ENCODE measurements around the gene TMEM203. TPM values are rescaled to one million over a fixed set of nuclear protein-coding genes. Genes with fewer than 3 reads are reported as not detected.

The TMEM203 gene
- total and polyA plus RNA-seq, 4 donors, result 19.9 to 27.5 (median 21.5) TPM

DNA sequence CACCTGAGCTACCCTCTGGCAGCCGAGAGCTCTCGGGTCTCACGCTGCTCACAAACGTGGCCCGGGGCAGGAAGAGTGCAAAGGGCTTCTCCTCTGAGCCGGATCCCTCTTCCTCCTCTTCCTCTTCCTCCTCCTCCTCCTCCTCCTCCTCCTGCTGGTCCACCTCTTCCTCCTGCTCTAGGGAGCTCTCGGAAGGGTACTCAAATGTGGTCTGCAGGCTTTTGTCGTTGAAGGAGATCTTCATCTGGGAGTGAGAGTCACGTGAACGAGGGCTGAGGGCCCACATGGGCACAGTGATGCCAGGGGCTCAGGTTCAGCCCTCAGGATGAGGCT lies 13.0 kb downstream of the TMEM203 start:
- Histone ChIP-seq H3K9ac (ENCODE audit: low read depth in 1 of 2, low read length in 2 of 2) (no peak overlapping the region), H3K4me1 (ENCODE audit: control insufficient read depth in 4 of 4, insufficient read depth in 4 of 4, low read length in 3 of 4) (peaks cover 30 to 70% (median 58%) of the 10 kb centered on the region in 4 donors), H3K4me3 (ENCODE audit: low read depth in 1 of 3, low read length in 3 of 3) (no peak overlapping the region), H3K36me3 (ENCODE audit: control insufficient read depth in 4 of 4, insufficient read depth in 3 of 4, low read depth in 1 of 4, low read length in 3 of 4) (peaks cover 3 to 17% (median 5%) of the 10 kb centered on the region in 4 donors), H3K27ac (ENCODE audit: low read depth in 1 of 2, low read length in 2 of 2) (no peak overlapping the region), H3K27me3 (ENCODE audit: control insufficient read depth in 4 of 4, insufficient read depth in 4 of 4, low read length in 3 of 4) (no peaks in the 10 kb centered on the region), H3K9me3 (ENCODE audit: control insufficient read depth in 4 of 4, low read length in 3 of 4) (no peaks in the 10 kb centered on the region)
- WGBS, result 81% methylated on average over 10 of the region's 10 CpGs
- no peak for TF ChIP-seq RXRA (IDR thresholded peaks at IDR 0.05)
- TF ChIP-seq, protein P1, sequence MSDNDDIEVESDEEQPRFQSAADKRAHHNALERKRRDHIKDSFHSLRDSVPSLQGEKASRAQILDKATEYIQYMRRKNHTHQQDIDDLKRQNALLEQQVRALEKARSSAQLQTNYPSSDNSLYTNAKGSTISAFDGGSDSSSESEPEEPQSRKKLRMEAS (IDR thresholded peaks at IDR 0.05), result no peak
- no peak for TF ChIP-seq RAD21 (IDR thresholded peaks at IDR 0.05)
- no peak for TF ChIP-seq GABPA (IDR thresholded peaks at IDR 0.05 in 1 of 2, conservative IDR thresholded peaks at IDR 0.05 in 1 of 2)
- TF ChIP-seq HNF4A (conservative IDR thresholded peaks at IDR 0.05), result no peak
- no peak for TF ChIP-seq SP1 (IDR thresholded peaks at IDR 0.05)
- no peak for TF ChIP-seq TAF1 (conservative IDR thresholded peaks at IDR 0.05)
- TF ChIP-seq NR2F2 (IDR thresholded peaks at IDR 0.05), result no peak
- TF ChIP-seq, protein P2, sequence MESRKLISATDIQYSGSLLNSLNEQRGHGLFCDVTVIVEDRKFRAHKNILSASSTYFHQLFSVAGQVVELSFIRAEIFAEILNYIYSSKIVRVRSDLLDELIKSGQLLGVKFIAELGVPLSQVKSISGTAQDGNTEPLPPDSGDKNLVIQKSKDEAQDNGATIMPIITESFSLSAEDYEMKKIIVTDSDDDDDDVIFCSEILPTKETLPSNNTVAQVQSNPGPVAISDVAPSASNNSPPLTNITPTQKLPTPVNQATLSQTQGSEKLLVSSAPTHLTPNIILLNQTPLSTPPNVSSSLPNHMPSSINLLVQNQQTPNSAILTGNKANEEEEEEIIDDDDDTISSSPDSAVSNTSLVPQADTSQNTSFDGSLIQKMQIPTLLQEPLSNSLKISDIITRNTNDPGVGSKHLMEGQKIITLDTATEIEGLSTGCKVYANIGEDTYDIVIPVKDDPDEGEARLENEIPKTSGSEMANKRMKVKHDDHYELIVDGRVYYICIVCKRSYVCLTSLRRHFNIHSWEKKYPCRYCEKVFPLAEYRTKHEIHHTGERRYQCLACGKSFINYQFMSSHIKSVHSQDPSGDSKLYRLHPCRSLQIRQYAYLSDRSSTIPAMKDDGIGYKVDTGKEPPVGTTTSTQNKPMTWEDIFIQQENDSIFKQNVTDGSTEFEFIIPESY (IDR thresholded peaks at IDR 0.05), result no peak
- TF ChIP-seq, protein P3, sequence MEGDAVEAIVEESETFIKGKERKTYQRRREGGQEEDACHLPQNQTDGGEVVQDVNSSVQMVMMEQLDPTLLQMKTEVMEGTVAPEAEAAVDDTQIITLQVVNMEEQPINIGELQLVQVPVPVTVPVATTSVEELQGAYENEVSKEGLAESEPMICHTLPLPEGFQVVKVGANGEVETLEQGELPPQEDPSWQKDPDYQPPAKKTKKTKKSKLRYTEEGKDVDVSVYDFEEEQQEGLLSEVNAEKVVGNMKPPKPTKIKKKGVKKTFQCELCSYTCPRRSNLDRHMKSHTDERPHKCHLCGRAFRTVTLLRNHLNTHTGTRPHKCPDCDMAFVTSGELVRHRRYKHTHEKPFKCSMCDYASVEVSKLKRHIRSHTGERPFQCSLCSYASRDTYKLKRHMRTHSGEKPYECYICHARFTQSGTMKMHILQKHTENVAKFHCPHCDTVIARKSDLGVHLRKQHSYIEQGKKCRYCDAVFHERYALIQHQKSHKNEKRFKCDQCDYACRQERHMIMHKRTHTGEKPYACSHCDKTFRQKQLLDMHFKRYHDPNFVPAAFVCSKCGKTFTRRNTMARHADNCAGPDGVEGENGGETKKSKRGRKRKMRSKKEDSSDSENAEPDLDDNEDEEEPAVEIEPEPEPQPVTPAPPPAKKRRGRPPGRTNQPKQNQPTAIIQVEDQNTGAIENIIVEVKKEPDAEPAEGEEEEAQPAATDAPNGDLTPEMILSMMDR (IDR thresholded peaks at IDR 0.05; ENCODE audit: low read depth, low read length, missing input control), result no peak
- TF ChIP-seq, protein P4, sequence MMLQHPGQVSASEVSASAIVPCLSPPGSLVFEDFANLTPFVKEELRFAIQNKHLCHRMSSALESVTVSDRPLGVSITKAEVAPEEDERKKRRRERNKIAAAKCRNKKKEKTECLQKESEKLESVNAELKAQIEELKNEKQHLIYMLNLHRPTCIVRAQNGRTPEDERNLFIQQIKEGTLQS (IDR thresholded peaks at IDR 0.05), result no peak
- TF ChIP-seq YY1 (IDR thresholded peaks at IDR 0.05), result no peak
- TF ChIP-seq FOXA1 (IDR thresholded peaks at IDR 0.05), result no peak
- TF ChIP-seq JUND (IDR thresholded peaks at IDR 0.05), result no peak
- no peak for TF ChIP-seq EGR1 (IDR thresholded peaks at IDR 0.05; ENCODE audit: low read depth in 2 of 2)
- TF ChIP-seq FOXA2 (IDR thresholded peaks at IDR 0.05), result no peak
- DNase-seq (ENCODE audit: low spot score), result no peak

DNA sequence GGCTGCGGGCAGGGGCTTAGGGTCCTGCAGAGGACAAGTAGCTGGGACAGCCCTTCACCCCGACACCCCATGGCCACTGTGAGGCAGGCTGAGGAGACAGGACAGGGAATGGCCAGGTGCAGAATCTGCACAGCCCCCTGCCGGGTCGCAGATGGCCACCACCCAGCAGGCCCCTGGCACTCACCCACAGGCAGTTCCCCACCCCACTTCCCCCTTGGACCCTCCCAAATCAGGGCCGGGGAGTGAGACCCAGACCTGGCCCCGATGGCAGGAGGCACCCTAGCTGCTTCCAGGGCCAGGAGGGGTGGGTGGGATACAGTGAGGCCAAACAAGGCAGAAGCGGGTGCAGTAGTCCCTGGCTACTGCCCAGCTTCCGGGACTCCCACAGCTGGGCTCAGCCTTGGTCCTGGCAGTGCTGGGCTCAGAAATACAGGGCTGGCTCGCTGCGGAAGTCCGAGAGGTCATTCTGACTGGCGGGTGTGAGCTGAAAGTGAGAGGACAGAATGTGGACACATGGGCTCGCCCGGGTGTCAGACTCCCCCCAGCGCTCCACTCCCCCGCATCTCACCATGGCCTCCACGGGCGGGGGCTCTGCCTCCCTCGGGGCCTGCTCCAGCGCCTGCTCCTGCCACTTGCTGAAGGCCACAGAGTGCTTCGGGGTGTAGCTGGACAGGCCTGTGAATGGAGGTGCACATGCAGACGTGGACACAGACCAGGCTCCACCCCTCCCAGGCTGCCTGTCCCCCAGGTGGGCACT lies 13.6 kb downstream of the TMEM203 start:
- peaks cover 35 to 71% (median 59%) of the 10 kb centered on the region in 4 donors for H3K4me1 ChIP-seq (ENCODE audit: control insufficient read depth in 4 of 4, insufficient read depth in 4 of 4, low read length in 3 of 4)
- H3K4me3 ChIP-seq (ENCODE audit: low read depth in 1 of 3, low read length in 3 of 3), result no peak overlapping the region
- H3K9ac ChIP-seq (ENCODE audit: low read depth in 1 of 2, low read length in 2 of 2), result no peak overlapping the region
- H3K27me3 ChIP-seq (ENCODE audit: control insufficient read depth in 4 of 4, insufficient read depth in 4 of 4, low read length in 3 of 4), result no peaks in the 10 kb centered on the region
- 91% methylated on average over 22 of the region's 22 CpGs for WGBS
- no peak overlapping the region for H3K27ac ChIP-seq (ENCODE audit: low read depth in 1 of 2, low read length in 2 of 2)
- H3K36me3 ChIP-seq (ENCODE audit: control insufficient read depth in 4 of 4, insufficient read depth in 3 of 4, low read depth in 1 of 4, low read length in 3 of 4), result peaks cover 3 to 17% (median 5%) of the 10 kb centered on the region in 4 donors
- H3K9me3 ChIP-seq (ENCODE audit: control insufficient read depth in 4 of 4, low read length in 3 of 4), result no peaks in the 10 kb centered on the region
- DNase-seq (ENCODE audit: low spot score), result no peak
- TF ChIP-seq, protein P2 (IDR thresholded peaks at IDR 0.05), result no peak
- TF ChIP-seq RAD21 (IDR thresholded peaks at IDR 0.05), result no peak
- no peak for TF ChIP-seq JUND (IDR thresholded peaks at IDR 0.05)
- TF ChIP-seq HNF4A (conservative IDR thresholded peaks at IDR 0.05), result no peak
- TF ChIP-seq FOXA2 (IDR thresholded peaks at IDR 0.05), result no peak
- no peak for TF ChIP-seq HNF4G (IDR thresholded peaks at IDR 0.05)
- TF ChIP-seq YY1 (IDR thresholded peaks at IDR 0.05), result no peak
- TF ChIP-seq, protein P3 (IDR thresholded peaks at IDR 0.05; ENCODE audit: low read depth, low read length, missing input control), result no peak
- TF ChIP-seq RXRA (IDR thresholded peaks at IDR 0.05), result no peak
- TF ChIP-seq, protein P1 (IDR thresholded peaks at IDR 0.05), result no peak
- TF ChIP-seq EGR1 (IDR thresholded peaks at IDR 0.05; ENCODE audit: low read depth in 2 of 2), result no peak
- TF ChIP-seq, protein P5, sequence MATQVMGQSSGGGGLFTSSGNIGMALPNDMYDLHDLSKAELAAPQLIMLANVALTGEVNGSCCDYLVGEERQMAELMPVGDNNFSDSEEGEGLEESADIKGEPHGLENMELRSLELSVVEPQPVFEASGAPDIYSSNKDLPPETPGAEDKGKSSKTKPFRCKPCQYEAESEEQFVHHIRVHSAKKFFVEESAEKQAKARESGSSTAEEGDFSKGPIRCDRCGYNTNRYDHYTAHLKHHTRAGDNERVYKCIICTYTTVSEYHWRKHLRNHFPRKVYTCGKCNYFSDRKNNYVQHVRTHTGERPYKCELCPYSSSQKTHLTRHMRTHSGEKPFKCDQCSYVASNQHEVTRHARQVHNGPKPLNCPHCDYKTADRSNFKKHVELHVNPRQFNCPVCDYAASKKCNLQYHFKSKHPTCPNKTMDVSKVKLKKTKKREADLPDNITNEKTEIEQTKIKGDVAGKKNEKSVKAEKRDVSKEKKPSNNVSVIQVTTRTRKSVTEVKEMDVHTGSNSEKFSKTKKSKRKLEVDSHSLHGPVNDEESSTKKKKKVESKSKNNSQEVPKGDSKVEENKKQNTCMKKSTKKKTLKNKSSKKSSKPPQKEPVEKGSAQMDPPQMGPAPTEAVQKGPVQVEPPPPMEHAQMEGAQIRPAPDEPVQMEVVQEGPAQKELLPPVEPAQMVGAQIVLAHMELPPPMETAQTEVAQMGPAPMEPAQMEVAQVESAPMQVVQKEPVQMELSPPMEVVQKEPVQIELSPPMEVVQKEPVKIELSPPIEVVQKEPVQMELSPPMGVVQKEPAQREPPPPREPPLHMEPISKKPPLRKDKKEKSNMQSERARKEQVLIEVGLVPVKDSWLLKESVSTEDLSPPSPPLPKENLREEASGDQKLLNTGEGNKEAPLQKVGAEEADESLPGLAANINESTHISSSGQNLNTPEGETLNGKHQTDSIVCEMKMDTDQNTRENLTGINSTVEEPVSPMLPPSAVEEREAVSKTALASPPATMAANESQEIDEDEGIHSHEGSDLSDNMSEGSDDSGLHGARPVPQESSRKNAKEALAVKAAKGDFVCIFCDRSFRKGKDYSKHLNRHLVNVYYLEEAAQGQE (IDR thresholded peaks at IDR 0.05), result no peak
- no peak for TF ChIP-seq FOXA1 (IDR thresholded peaks at IDR 0.05)
